Breast epithelium (tissue), 3 donors: ENCODE results near the gene CLDN4.

Experiments
- POLR2A ChIP-seq: fragments of 450-650 bp; IDR thresholded peaks from one replicate; pipeline ENCODE4 v1.6.1; 2016; ENCODE audit warnings: antibody characterized with exemption, mild to moderate bottlenecking, moderate library complexity
- POLR2AphosphoS5 ChIP-seq, 3 donors: sonication (generic); formaldehyde crosslinking; IDR thresholded peaks; one replicate each; pipeline ENCODE4 v1.6.1; 2017; ENCODE audit warnings: antibody characterized with exemption in 3 of 3
- TF ChIP-seq, protein P1 (sequence below), 3 donors: fragments of 450-650 bp; IDR thresholded peaks; one replicate each; pipeline ENCODE4 v1.5.1; 2016 to 2017; ENCODE audit warnings: antibody characterized with exemption in 3 of 3, mild to moderate bottlenecking in 3 of 3, moderate library complexity in 3 of 3

DNA sequence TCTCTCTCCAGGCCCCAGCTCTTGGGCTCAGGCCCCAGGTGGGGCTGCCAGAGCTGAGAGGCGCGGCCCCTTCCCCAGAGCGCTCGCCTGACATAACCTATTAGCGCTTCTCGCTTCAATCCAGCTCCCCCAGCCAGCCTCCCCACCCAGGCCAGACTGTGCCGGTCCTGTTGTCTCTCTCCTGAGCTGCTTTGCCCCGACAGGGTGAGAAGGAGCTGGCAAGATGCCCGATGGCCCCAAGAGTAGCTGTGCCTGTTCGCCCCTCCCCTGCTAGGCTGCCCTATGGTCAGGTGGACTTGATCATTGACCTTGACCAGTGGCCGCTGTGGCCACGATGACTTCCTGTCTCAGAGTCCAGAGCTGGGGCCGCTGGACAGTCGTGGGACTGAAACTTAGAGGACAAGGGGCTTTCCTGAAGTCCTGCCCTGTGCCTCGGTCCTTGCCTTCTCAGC is 39.3 kb downstream of the CLDN4 start:
- TF ChIP-seq, protein P1, sequence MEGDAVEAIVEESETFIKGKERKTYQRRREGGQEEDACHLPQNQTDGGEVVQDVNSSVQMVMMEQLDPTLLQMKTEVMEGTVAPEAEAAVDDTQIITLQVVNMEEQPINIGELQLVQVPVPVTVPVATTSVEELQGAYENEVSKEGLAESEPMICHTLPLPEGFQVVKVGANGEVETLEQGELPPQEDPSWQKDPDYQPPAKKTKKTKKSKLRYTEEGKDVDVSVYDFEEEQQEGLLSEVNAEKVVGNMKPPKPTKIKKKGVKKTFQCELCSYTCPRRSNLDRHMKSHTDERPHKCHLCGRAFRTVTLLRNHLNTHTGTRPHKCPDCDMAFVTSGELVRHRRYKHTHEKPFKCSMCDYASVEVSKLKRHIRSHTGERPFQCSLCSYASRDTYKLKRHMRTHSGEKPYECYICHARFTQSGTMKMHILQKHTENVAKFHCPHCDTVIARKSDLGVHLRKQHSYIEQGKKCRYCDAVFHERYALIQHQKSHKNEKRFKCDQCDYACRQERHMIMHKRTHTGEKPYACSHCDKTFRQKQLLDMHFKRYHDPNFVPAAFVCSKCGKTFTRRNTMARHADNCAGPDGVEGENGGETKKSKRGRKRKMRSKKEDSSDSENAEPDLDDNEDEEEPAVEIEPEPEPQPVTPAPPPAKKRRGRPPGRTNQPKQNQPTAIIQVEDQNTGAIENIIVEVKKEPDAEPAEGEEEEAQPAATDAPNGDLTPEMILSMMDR (IDR thresholded peaks at IDR 0.05), result no peak
- no peak for TF ChIP-seq POLR2AphosphoS5 (IDR thresholded peaks at IDR 0.05)
- no peak for TF ChIP-seq POLR2A
